Panc1 (cell line): Measurements from ENCODE around the gene LHFPL5. TPM values are rescaled to one million over a fixed set of nuclear protein-coding genes. Genes with fewer than 3 reads are reported as not detected.

Experiments used
- ATAC-seq: fragments of 200-7000 bp; cut with Tn5 transposase; 2 replicates; pipeline ENCODE4 v1.9.1; 2020; ENCODE audit warnings: mild to moderate bottlenecking, moderate library complexity
- BruUV-seq: library from RNA; stranded (reverse); fragments of 400-500 nt; replicated peaks from 2 replicates; lab custom pipeline; 2021; lab: Mats Ljungman, UMichigan
- CTCF ChIA-PET: fragments of 300-600 bp; sonication (Branson Sonifier 250); formaldehyde crosslinking; loops from one replicate; lab custom pipeline; 2022; ENCODE audit warnings: antibody characterized with exemption; lab: Charles Lee
- POLR2A ChIA-PET: fragments of 300-600 bp; sonication (Branson Sonifier 250); formaldehyde crosslinking; loops from one replicate; lab custom pipeline; 2022; ENCODE audit warnings: antibody characterized with exemption; lab: Charles Lee
- DNase-seq: peaks from one replicate; pipeline ENCODE4 v3.0.0-alpha.2; 2010; ENCODE audit warnings: low read depth, low spot score
- H3K27ac ChIP-seq: 2 replicates; pipeline ENCODE4 v1.5.1; 2011; ENCODE audit warnings: mild to moderate bottlenecking, low read length, inconsistent platforms
- H3K27me3 ChIP-seq: fragments of 200-500 bp; sonication (Bioruptor generic); 2 replicates; pipeline ENCODE4 v1.6.0; 2014; ENCODE audit warnings: low read length, inconsistent platforms; ENCODE audit not compliant: control insufficient read depth, insufficient read depth
- H3K36me3 ChIP-seq: fragments of 200-500 bp; sonication (Bioruptor generic); 2 replicates; pipeline ENCODE4 v1.5.1; 2014; ENCODE audit warnings: inconsistent platforms, mild to moderate bottlenecking, low read length, moderate library complexity; ENCODE audit not compliant: control insufficient read depth, insufficient read depth
- H3K4me1 ChIP-seq: 2 replicates; pipeline ENCODE4 v1.5.1; 2011; ENCODE audit warnings: inconsistent platforms, mild to moderate bottlenecking, low read length, moderate library complexity; ENCODE audit not compliant: control insufficient read depth, insufficient read depth
- H3K4me3 ChIP-seq, 2 experiments: 2 replicates each; pipeline ENCODE4 v1.5.1; 2011 to 2012; ENCODE audit warnings: low read depth in 2 of 2, low read length in 2 of 2, mild to moderate bottlenecking in 2 of 2, inconsistent platforms in 1 of 2, moderate library complexity in 1 of 2
- H3K9me3 ChIP-seq: fragments of 200-500 bp; sonication (Bioruptor generic); 2 replicates; pipeline ENCODE4 v1.5.1; 2014; ENCODE audit warnings: low read depth, mild to moderate bottlenecking, inconsistent platforms, low read length, moderate library complexity; ENCODE audit not compliant: control insufficient read depth, insufficient read depth
- POLR2AphosphoS5 ChIP-seq: IDR thresholded peaks from 2 replicates; pipeline ENCODE4 v1.6.1; 2012; ENCODE audit warnings: mild to moderate bottlenecking, low read depth, low read length, moderate library complexity
- SIN3A ChIP-seq: IDR thresholded peaks from 2 replicates; pipeline ENCODE4 v1.6.1; 2012; ENCODE audit warnings: low read depth, mild to moderate bottlenecking, low read length, moderate library complexity, borderline replicate concordance; ENCODE audit not compliant: insufficient read depth
- TCF7L2 ChIP-seq: IDR thresholded peaks from 2 replicates; pipeline ENCODE4 v1.6.1; 2011; ENCODE audit warnings: mild to moderate bottlenecking, low read depth, low read length, inconsistent platforms
- in situ Hi-C: cut with HindIII; loops from 2 replicates; pipeline ENCODE4 v1.10.0; 2016; ENCODE audit warnings: low sequenced_read_pairs, low pct_unique_long_range_greater_than_20kb
- intact Hi-C: fragments of 100-400 bp; cut with micrococcal nuclease; formaldehyde crosslinking; loops from one replicate; pipeline ENCODE4 v1.10.0; 2022; ENCODE audit not compliant: unreplicated experiment
- total RNA-seq: library from RNA; stranded (reverse); gene quantifications from one replicate; pipeline ENCODE4 v1.2.1, GENCODE V29; 2021; ENCODE audit not compliant: unreplicated experiment
- TF ChIP-seq, protein P1 (sequence below), 2 experiments: IDR thresholded peaks; 2 replicates each; pipeline ENCODE4 v1.6.1; 2011 to 2012; ENCODE audit warnings: low read depth in 2 of 2, control low read depth in 1 of 2, low read length in 1 of 2, mild to moderate bottlenecking in 1 of 2, moderate library complexity in 1 of 2; ENCODE audit not compliant: insufficient read depth in 1 of 2
- TF ChIP-seq, protein P2 (sequence below): fragments of 450-650 bp; IDR thresholded peaks from 2 replicates; pipeline ENCODE4 v1.5.1; 2017; ENCODE audit warnings: mild to moderate bottlenecking

LHFPL5 gene
- total RNA-seq, 1 experiment from 2014 or later: not detected

GRCh38 chr6:35759426-35759825 is 45.7 kb upstream of the LHFPL5 start:
- ChIA-PET POLR2A (no interaction called here), CTCF (no interaction called here)
- intact Hi-C loops (no loop called here), in situ Hi-C loops (no loop called here)
- no TSS peak for BruUV-seq
- no peak for DNase-seq
- Histone ChIP-seq H3K36me3 (no peaks in the 10 kb centered on the region), H3K27ac (no peak overlapping the region), H3K4me1 (no peaks in the 10 kb centered on the region), H3K9me3 (no peaks in the 10 kb centered on the region), H3K27me3 (peaks cover 7% of the 10 kb centered on the region), H3K4me3 (no peak overlapping the region)
- no peak for ATAC-seq
- TF ChIP-seq, protein P1, sequence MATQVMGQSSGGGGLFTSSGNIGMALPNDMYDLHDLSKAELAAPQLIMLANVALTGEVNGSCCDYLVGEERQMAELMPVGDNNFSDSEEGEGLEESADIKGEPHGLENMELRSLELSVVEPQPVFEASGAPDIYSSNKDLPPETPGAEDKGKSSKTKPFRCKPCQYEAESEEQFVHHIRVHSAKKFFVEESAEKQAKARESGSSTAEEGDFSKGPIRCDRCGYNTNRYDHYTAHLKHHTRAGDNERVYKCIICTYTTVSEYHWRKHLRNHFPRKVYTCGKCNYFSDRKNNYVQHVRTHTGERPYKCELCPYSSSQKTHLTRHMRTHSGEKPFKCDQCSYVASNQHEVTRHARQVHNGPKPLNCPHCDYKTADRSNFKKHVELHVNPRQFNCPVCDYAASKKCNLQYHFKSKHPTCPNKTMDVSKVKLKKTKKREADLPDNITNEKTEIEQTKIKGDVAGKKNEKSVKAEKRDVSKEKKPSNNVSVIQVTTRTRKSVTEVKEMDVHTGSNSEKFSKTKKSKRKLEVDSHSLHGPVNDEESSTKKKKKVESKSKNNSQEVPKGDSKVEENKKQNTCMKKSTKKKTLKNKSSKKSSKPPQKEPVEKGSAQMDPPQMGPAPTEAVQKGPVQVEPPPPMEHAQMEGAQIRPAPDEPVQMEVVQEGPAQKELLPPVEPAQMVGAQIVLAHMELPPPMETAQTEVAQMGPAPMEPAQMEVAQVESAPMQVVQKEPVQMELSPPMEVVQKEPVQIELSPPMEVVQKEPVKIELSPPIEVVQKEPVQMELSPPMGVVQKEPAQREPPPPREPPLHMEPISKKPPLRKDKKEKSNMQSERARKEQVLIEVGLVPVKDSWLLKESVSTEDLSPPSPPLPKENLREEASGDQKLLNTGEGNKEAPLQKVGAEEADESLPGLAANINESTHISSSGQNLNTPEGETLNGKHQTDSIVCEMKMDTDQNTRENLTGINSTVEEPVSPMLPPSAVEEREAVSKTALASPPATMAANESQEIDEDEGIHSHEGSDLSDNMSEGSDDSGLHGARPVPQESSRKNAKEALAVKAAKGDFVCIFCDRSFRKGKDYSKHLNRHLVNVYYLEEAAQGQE (IDR thresholded peaks at IDR 0.05; ENCODE audit: insufficient read depth in 1 of 2, low read depth in 2 of 2, low read length in 1 of 2): no peak
- TF ChIP-seq SIN3A (no peak), TCF7L2 (no peak), POLR2AphosphoS5 (no peak)
- TF ChIP-seq, protein P2, sequence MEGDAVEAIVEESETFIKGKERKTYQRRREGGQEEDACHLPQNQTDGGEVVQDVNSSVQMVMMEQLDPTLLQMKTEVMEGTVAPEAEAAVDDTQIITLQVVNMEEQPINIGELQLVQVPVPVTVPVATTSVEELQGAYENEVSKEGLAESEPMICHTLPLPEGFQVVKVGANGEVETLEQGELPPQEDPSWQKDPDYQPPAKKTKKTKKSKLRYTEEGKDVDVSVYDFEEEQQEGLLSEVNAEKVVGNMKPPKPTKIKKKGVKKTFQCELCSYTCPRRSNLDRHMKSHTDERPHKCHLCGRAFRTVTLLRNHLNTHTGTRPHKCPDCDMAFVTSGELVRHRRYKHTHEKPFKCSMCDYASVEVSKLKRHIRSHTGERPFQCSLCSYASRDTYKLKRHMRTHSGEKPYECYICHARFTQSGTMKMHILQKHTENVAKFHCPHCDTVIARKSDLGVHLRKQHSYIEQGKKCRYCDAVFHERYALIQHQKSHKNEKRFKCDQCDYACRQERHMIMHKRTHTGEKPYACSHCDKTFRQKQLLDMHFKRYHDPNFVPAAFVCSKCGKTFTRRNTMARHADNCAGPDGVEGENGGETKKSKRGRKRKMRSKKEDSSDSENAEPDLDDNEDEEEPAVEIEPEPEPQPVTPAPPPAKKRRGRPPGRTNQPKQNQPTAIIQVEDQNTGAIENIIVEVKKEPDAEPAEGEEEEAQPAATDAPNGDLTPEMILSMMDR: no peak

DNA sequence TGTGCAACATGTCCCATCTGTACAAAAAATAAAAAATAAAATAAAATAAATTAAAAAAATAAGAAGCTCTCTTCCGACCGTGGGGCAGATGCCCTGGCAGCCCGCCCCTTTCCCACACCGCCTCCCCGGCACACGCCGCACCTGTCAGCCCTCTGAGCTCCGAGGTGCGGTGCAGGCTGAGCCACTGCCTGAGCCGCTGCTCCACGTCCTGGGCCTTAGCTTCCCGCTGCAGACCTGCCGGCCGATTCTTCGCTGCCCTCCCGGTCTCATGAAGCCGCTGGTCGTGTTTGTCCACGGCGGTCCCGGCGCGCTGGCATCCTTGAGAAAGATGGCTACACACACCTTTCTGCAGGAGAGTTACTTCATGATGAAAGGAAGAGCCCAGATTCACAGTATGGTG is 39.4 kb upstream of the LHFPL5 start:
- POLR2A ChIA-PET: no interaction called here
- TF ChIP-seq SIN3A: no peak
- no peak for TF ChIP-seq POLR2AphosphoS5
- no peak for TF ChIP-seq TCF7L2
- ATAC-seq (no peak), DNase-seq (no peak)
- Histone ChIP-seq H3K9me3 (no peaks in the 10 kb centered on the region), H3K27ac (no peak overlapping the region), H3K4me1 (no peaks in the 10 kb centered on the region), H3K27me3 (peaks cover 9% of the 10 kb centered on the region), H3K4me3 (no peak overlapping the region), H3K36me3 (no peaks in the 10 kb centered on the region)
- no TSS peak for BruUV-seq
- CTCF ChIA-PET: no interaction called here
- in situ Hi-C loops: no loop called here
- intact Hi-C loops: no loop called here

DNA sequence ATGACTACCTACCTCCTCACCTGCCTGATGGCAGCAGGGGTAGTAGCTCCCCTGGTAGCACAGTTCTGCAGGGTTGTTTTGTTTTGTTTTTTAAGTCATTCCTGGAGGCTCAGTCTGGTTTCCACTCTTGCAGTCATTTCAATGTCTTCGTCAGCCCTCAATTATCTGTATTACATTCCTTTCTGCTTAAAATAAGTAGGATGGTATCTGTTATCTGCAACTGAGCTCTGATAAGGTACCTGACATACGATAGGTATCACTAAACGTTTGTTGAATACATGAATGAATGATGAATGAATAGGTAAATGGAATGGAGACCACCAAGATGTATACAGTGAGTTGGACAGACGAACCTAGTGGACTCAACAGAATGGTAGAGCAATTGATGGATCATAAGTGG is 35.9 kb upstream of the LHFPL5 start:
- ChIA-PET POLR2A (no interaction called here), CTCF (interaction anchor here (0.6 kb wide), 1 partner anchor 11 kb away, joined by 4 read pairs; no protein-coding TSS in a partner anchor)
- DNase-seq (no peak), ATAC-seq (no peak)
- intact Hi-C loops (no loop called here), in situ Hi-C loops (no loop called here)
- TF ChIP-seq SIN3A: no peak
- TF ChIP-seq, protein P2: no peak
- TF ChIP-seq TCF7L2: no peak
- TF ChIP-seq, protein P1 (IDR thresholded peaks at IDR 0.05; ENCODE audit: insufficient read depth in 1 of 2, low read depth in 2 of 2, low read length in 1 of 2): no peak
- no peak for TF ChIP-seq POLR2AphosphoS5
- no peak overlapping the region for H3K27ac ChIP-seq
- peaks cover 4% of the 10 kb centered on the region; the same call in 1 of the 2 replicates for H3K27me3 ChIP-seq
- no peaks in the 10 kb centered on the region for H3K9me3 ChIP-seq
- no peaks in the 10 kb centered on the region for H3K4me1 ChIP-seq
- no peaks in the 10 kb centered on the region for H3K36me3 ChIP-seq
- H3K4me3 ChIP-seq: no peak overlapping the region
- no TSS peak for BruUV-seq
